Measurements from ENCODE around the gene IL20RB.

IL20RB gene

DNA sequence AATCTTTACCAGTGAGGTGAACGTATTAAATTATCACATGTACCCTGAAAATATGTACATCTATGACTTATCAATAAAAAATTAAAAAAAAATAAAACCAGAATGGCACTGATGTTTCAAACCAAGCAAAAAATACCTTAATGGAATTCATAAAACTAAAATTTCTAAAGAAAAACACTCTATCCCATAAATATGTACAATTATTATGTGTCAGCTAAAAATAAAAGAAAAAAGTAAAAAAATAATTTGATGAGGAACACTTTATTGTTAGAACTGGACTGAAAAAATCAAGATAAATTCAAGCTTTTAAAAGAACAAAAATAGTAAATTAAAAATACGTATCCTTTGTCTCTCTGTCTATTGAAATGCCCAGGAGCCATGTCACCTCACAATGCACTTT lies 63.1 kb downstream of the IL20RB start:
- no peak overlapping the region for H3K27ac ChIP-seq
- no peak for DNase-seq (ENCODE audit: low read depth, low spot score)

GRCh38 chr3:137024348-137024747 lies 66.6 kb downstream of the IL20RB start:
- no peak for DNase-seq (ENCODE audit: low read depth, low spot score)
- H3K27ac ChIP-seq = no peak overlapping the region

DNA sequence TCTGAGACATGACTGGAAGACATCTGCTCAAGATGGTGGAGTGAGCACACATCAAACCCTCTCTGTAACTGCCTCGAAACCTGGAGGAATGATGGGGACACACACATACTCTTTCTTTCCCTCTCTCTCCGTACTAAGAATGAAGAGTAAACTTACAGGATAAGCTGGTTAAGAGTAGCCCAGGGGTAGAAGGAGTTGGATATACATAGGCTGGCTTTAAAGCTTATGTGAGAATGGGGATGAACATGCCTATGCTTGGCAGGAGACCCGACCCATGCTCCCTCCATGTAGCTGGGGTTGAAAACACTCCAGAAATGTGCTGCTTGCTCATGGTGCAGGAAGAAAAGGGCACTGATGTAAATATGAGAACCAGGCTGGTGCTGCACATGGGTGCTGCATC lies 68.9 kb downstream of the IL20RB start:
- no peak for DNase-seq (ENCODE audit: low read depth, low spot score)
- no peak overlapping the region for H3K27ac ChIP-seq

- no peak for DNase-seq (ENCODE audit: low read depth, low spot score)
- no peak overlapping the region for H3K27ac ChIP-seq
These were observed 74.8 kb downstream of the IL20RB start for GRCh38 chr3:137032465-137033120.

- DNase-seq (ENCODE audit: low read depth, low spot score) = no peak
- H3K27ac ChIP-seq = no peak overlapping the region
These were observed 77.8 kb downstream of the IL20RB start for GRCh38 chr3:137035631-137036030.

DNA sequence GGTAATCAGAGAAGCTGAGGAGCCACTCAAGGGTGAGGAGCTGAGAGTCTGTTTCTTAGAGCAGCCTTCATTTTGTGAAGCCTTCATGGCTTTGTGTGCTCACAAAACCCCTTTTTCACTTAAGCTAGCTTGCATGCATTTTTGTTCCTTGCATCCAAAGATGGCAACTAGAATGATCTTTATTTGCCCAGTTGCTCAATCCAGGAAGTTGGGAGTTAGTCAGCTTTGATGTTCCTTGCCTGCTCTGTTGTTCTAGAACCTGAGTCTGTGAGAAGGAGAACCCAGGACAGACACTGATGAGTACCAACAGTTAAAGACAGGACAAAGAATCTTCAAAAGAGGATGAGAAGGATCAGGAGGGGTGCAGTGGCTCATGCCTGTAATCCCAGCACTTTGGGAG lies 81.8 kb downstream of the IL20RB start:
- H3K27ac ChIP-seq = no peak overlapping the region
- peak; percentile 10 for DNase-seq (ENCODE audit: low read depth, low spot score)

DNA sequence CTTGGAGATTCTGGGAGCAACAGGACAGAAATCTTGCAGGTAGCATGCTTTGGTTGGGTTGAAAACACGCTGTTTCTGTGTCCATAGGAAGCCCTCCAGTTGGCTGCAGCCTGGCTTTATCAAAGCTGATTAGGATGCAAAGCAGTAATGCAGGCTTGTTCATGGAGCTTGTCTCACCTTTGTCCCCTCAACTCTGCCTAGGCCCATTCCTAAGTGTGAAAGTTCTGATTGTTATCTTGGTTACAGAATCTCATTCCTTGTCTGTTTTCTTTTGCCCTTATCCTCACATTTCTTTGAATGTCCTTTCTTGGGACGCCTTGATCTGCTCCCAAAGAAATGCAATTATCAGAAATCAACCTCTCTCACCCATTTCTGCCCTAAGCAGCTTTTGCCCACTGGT lies 83.5 kb downstream of the IL20RB start:
- no peak for DNase-seq (ENCODE audit: low read depth, low spot score)
- H3K27ac ChIP-seq = no peak overlapping the region

GRCh38 chr3:137041686-137042085 lies 83.9 kb downstream of the IL20RB start:
- H3K27ac ChIP-seq = no peak overlapping the region
- DNase-seq (ENCODE audit: low read depth, low spot score) = no peak

DNA sequence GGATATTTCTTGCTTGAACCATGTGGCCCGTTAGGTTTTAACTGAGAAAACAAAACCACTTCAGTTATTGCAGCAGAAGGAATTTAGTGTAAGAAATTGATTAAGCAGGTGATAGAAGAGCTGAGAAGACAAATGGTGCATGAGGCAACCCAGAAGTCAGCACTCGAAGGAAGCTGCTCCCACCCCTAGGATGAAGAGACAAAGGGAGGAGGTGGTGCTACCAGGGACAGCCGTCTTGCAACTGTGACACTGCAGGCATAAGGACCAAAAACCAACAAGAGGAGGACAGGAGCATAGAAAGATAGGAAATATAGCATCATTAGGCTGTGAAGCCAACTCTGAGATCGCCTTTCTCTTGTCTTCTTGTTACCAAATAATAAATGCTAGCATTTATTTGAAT lies 89.0 kb downstream of the IL20RB start:
- no peak overlapping the region for H3K27ac ChIP-seq
- no peak for DNase-seq (ENCODE audit: low read depth, low spot score)

GRCh38 chr3:137047240-137047639 lies 89.5 kb downstream of the IL20RB start:
- no peak overlapping the region for H3K27ac ChIP-seq
- no peak for DNase-seq (ENCODE audit: low read depth, low spot score)

- no peak overlapping the region for H3K27ac ChIP-seq
- no peak for DNase-seq (ENCODE audit: low read depth, low spot score)
These were observed 92.5 kb downstream of the IL20RB start for GRCh38 chr3:137050281-137050680.

DNA sequence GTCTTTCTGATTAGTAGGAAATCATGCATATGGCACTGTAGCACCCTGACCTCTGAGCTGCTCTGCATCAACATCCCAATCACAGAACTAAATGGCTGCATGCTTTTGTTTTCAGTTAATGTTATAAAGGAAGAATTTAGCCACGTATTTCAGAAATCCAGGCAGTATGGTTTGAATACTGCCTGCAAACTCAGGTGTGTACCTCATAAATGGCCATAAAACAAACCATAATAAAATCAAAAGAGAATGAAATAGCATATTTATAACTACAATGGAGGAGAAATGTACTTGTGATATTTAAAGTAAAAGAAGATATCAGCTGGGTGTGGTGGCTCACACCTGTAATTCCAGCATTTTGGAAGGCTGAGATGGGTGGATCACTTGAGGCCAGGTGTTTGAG lies 94.5 kb downstream of the IL20RB start:
- no peak for DNase-seq (ENCODE audit: low read depth, low spot score)
- H3K27ac ChIP-seq = no peak overlapping the region
